ENCODE measurements around the gene HLF. TPM values are rescaled to one million over a fixed set of nuclear protein-coding genes. Genes with fewer than 3 reads are reported as not detected.

Gene HLF
- total and polyA plus RNA-seq, 4 donors, result 2.0 to 12.4 (median 8.8) TPM

DNA sequence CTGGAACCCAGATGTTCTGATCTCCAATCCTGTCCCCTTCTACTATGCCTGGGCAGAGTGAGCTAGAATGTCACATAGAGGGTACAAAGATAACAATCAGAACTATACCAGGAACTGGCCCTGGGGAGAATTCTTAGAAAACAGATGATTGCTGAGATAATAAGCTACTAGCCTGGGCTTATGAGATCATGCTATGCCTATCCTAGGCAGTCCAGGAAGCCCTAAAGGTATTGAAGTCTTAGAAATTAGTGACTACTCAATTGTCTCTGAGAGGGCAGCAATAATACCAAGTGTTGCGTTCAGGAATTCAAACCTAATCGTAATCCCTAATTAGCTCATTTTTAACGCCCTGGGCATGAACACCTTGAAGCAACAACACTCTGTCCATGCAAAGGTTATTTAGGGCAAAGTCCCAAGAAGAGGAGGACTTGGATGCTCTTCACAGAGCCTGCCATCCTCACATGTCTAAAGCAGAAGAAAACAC, 79.8 kb downstream of the HLF start:
- Histone ChIP-seq H3K27ac (ENCODE audit: low read depth in 1 of 2, low read length in 2 of 2) (no peak overlapping the region), H3K4me3 (ENCODE audit: low read length in 2 of 2) (no peak overlapping the region), H3K9me3 (ENCODE audit: control insufficient read depth, low read length) (peaks cover 1% of the 10 kb centered on the region), H3K27me3 (ENCODE audit: control insufficient read depth in 1 of 2, insufficient read depth in 2 of 2, low read length in 1 of 2) (no peaks in the 10 kb centered on the region), H3K4me1 (ENCODE audit: control insufficient read depth in 1 of 2, insufficient read depth in 2 of 2, low read length in 2 of 2) (no peaks in the 10 kb centered on the region), H3K36me3 (ENCODE audit: control insufficient read depth in 1 of 2, insufficient read depth in 2 of 2, low read length in 1 of 2) (no peaks in the 10 kb centered on the region)
- intact Hi-C loops (cut with DNase I), result loop anchor here in 1 of 2 donors (10.0 kb wide), 1 partner anchor 290 kb away; no protein-coding TSS in a partner anchor
- no peak for DNase-seq
- 93 to 96% methylated on average over 3 of the region's 3 CpGs for WGBS, 2 donors
- no peak for ATAC-seq (ENCODE audit: low FRiP score)

DNA sequence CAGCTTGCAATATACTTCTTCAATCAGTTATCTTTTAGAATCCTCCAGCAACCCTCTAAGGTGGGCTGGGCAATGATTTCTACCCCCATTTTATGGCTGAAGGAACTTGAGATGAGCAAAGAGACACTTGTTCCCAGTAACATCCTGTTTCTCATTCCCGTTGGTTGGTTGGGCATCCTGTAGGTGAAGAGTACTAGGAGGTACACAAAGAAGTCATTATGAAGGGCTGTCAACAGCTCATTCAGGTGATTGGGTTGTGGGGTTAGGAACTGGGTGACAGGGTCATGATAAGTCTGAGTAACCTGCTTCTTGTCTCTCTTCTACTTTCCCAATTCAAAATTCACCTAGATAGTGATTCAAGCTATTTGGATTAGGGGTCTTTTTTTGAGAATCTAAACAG, 80.4 kb downstream of the HLF start:
- H3K36me3 ChIP-seq (ENCODE audit: control insufficient read depth in 1 of 2, insufficient read depth in 2 of 2, low read length in 1 of 2), result no peaks in the 10 kb centered on the region
- ATAC-seq (ENCODE audit: low FRiP score), result no peak
- no peaks in the 10 kb centered on the region for H3K27me3 ChIP-seq (ENCODE audit: control insufficient read depth in 1 of 2, insufficient read depth in 2 of 2, low read length in 1 of 2)
- WGBS, 2 donors, result 92 to 96% methylated on average over 1 of the region's 1 CpG
- no peak overlapping the region for H3K27ac ChIP-seq (ENCODE audit: low read depth in 1 of 2, low read length in 2 of 2)
- H3K4me3 ChIP-seq (ENCODE audit: low read length in 2 of 2), result no peak overlapping the region
- no peaks in the 10 kb centered on the region for H3K4me1 ChIP-seq (ENCODE audit: control insufficient read depth in 1 of 2, insufficient read depth in 2 of 2, low read length in 2 of 2)
- DNase-seq, result no peak
- peaks cover 1% of the 10 kb centered on the region for H3K9me3 ChIP-seq (ENCODE audit: control insufficient read depth, low read length)
- intact Hi-C loops (cut with DNase I), result loop anchor here (5.0 to 10.0 kb wide), 3 partner anchors 290 to 353 kb away; no protein-coding TSS in a partner anchor

GRCh38 chr17:55346658-55347057, 81.9 kb downstream of the HLF start:
- intact Hi-C loops (cut with DNase I), result loop anchor here (5.0 to 10.0 kb wide), 3 partner anchors 292 to 354 kb away; no protein-coding TSS in a partner anchor
- peaks cover 1% of the 10 kb centered on the region for H3K9me3 ChIP-seq (ENCODE audit: control insufficient read depth, low read length)
- H3K4me1 ChIP-seq (ENCODE audit: control insufficient read depth in 1 of 2, insufficient read depth in 2 of 2, low read length in 2 of 2), result no peaks in the 10 kb centered on the region
- H3K36me3 ChIP-seq (ENCODE audit: control insufficient read depth in 1 of 2, insufficient read depth in 2 of 2, low read length in 1 of 2), result no peaks in the 10 kb centered on the region
- no peak for ATAC-seq (ENCODE audit: low FRiP score)
- no peak for DNase-seq
- H3K4me3 ChIP-seq (ENCODE audit: low read length in 2 of 2), result no peak overlapping the region
- 90 to 97% methylated on average over 1 of the region's 1 CpG for WGBS, 2 donors
- no peak overlapping the region for H3K27ac ChIP-seq (ENCODE audit: low read depth in 1 of 2, low read length in 2 of 2)
- no peaks in the 10 kb centered on the region for H3K27me3 ChIP-seq (ENCODE audit: control insufficient read depth in 1 of 2, insufficient read depth in 2 of 2, low read length in 1 of 2)

GRCh38 chr17:55347341-55347740, 82.6 kb downstream of the HLF start:
- no peak overlapping the region for H3K4me3 ChIP-seq (ENCODE audit: low read length in 2 of 2)
- intact Hi-C loops (cut with DNase I), result loop anchor here (5.0 to 10.0 kb wide), 3 partner anchors 293 to 355 kb away; no protein-coding TSS in a partner anchor
- H3K36me3 ChIP-seq (ENCODE audit: control insufficient read depth in 1 of 2, insufficient read depth in 2 of 2, low read length in 1 of 2), result no peaks in the 10 kb centered on the region
- no peaks in the 10 kb centered on the region for H3K4me1 ChIP-seq (ENCODE audit: control insufficient read depth in 1 of 2, insufficient read depth in 2 of 2, low read length in 2 of 2)
- WGBS, 2 donors, result 95 to 97% methylated on average over 2 of the region's 2 CpGs
- peaks cover 1% of the 10 kb centered on the region for H3K9me3 ChIP-seq (ENCODE audit: control insufficient read depth, low read length)
- no peak overlapping the region for H3K27ac ChIP-seq (ENCODE audit: low read depth in 1 of 2, low read length in 2 of 2)
- ATAC-seq (ENCODE audit: low FRiP score) (no peak), DNase-seq (no peak)
- no peaks in the 10 kb centered on the region for H3K27me3 ChIP-seq (ENCODE audit: control insufficient read depth in 1 of 2, insufficient read depth in 2 of 2, low read length in 1 of 2)

DNA sequence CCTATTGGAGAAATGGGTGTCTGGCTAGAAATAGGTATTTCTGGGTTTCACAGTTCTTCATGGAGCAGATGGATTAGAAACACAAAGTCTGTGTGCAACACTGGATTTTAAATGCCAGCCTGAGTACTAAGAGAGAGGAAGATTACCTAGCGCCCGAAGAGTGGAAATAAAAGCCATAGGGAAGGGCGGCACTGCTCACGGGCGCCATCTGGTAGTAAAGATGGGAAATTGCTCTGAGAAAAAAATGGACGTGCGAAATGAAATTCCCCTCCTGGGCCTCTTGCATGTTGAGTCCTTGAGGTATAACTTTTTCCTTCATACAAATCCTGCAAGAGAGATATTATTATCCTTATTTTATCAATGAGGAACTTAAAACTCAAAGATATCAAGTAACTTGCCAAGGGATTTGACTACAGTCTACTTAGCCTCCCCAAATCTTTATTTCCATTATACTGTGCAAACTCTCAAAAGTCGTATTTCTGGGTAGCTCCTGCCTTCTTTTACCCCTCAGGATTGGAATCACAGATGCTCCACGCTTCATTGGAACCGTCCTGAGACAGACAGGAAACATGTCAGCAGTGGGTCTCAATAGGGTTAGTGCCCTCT, 84.1 kb downstream of the HLF start:
- no peak overlapping the region for H3K27ac ChIP-seq (ENCODE audit: low read depth in 1 of 2, low read length in 2 of 2)
- ATAC-seq (ENCODE audit: low FRiP score) (peak; percentile 83), DNase-seq (no peak)

DNA sequence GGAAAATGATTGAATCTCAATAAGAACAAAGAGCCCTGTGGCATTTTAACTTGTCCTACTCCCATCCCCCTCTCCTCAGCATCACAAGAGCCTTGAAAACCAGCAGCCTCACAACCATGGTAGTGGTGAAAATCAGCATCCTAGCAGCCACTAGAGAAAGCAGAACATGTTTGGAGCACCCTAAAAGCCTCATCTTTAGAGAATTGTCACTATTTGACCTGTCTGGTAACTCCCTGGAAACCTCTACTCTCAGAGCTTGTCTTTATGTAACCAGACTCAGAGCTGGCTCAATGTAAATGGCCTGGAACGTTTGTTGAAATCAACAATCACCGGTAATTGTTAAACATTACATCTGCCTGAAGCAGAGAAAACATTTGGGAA, 86.1 kb downstream of the HLF start:
- Histone ChIP-seq H3K27me3 (ENCODE audit: control insufficient read depth in 1 of 2, insufficient read depth in 2 of 2, low read length in 1 of 2) (no peaks in the 10 kb centered on the region), H3K4me1 (ENCODE audit: control insufficient read depth in 1 of 2, insufficient read depth in 2 of 2, low read length in 2 of 2) (no peaks in the 10 kb centered on the region), H3K4me3 (ENCODE audit: low read length in 2 of 2) (no peak overlapping the region), H3K9me3 (ENCODE audit: control insufficient read depth, low read length) (peaks cover 1% of the 10 kb centered on the region), H3K27ac (ENCODE audit: low read depth in 1 of 2, low read length in 2 of 2) (no peak overlapping the region), H3K36me3 (ENCODE audit: control insufficient read depth in 1 of 2, insufficient read depth in 2 of 2, low read length in 1 of 2) (no peaks in the 10 kb centered on the region)
- no peak for ATAC-seq (ENCODE audit: low FRiP score)
- no peak for DNase-seq
- intact Hi-C loops (cut with DNase I), result no loop called here
- 45 to 67% methylated on average over 2 of the region's 2 CpGs for WGBS, 2 donors

More for the DNA sequence above, 84.1 kb downstream of the HLF start:
- intact Hi-C loops (cut with DNase I), result loop anchor here (5.0 to 10.0 kb wide), 3 partner anchors 294 to 357 kb away; no protein-coding TSS in a partner anchor
- H3K36me3 ChIP-seq (ENCODE audit: control insufficient read depth in 1 of 2, insufficient read depth in 2 of 2, low read length in 1 of 2), result no peaks in the 10 kb centered on the region
- no peaks in the 10 kb centered on the region for H3K4me1 ChIP-seq (ENCODE audit: control insufficient read depth in 1 of 2, insufficient read depth in 2 of 2, low read length in 2 of 2)
- H3K27me3 ChIP-seq (ENCODE audit: control insufficient read depth in 1 of 2, insufficient read depth in 2 of 2, low read length in 1 of 2), result no peaks in the 10 kb centered on the region
- peaks cover 1% of the 10 kb centered on the region for H3K9me3 ChIP-seq (ENCODE audit: control insufficient read depth, low read length)
- H3K4me3 ChIP-seq (ENCODE audit: low read length in 2 of 2), result no peak overlapping the region
- 15 to 19% methylated on average over 10 of the region's 10 CpGs for WGBS, 2 donors

GRCh38 chr17:55351226-55351625, 86.5 kb downstream of the HLF start:
- WGBS, 2 donors, result 94 to 97% methylated on average over 1 of the region's 1 CpG
- no peak for ATAC-seq (ENCODE audit: low FRiP score)
- H3K27ac ChIP-seq (ENCODE audit: low read depth in 1 of 2, low read length in 2 of 2), result no peak overlapping the region

DNA sequence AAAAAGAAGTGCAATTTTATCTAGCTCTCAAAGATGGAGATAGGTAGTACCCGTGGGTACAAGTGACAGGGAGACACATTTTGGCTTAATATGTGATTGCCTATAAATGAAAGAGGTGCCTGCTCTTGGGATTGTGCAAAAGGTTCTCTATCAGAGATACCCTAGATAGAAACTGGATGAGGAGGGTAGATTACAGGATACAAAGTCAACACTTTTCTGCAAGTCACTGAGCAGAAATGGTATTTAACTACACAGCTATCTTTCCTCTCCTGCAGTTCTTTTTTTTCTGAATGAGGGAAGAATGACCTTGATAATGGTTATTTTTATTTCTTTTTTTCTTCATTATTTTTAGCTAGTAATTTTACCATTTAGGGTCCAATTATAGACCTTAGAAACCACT, 89.2 kb downstream of the HLF start:
- Histone ChIP-seq H3K27me3 (ENCODE audit: control insufficient read depth in 1 of 2, insufficient read depth in 2 of 2, low read length in 1 of 2) (no peaks in the 10 kb centered on the region), H3K9me3 (ENCODE audit: control insufficient read depth, low read length) (no peaks in the 10 kb centered on the region), H3K27ac (ENCODE audit: low read depth in 1 of 2, low read length in 2 of 2) (no peak overlapping the region), H3K36me3 (ENCODE audit: control insufficient read depth in 1 of 2, insufficient read depth in 2 of 2, low read length in 1 of 2) (no peaks in the 10 kb centered on the region), H3K4me1 (ENCODE audit: control insufficient read depth in 1 of 2, insufficient read depth in 2 of 2, low read length in 2 of 2) (no peaks in the 10 kb centered on the region), H3K4me3 (ENCODE audit: low read length in 2 of 2) (no peak overlapping the region)
- intact Hi-C loops (cut with DNase I), result no loop called here
- WGBS, 2 donors, result 36 to 44% methylated on average over 1 of the region's 1 CpG
- no peak for DNase-seq
- no peak for ATAC-seq (ENCODE audit: low FRiP score)

More at GRCh38 chr17:55351226-55351625, 86.5 kb downstream of the HLF start:
- Histone ChIP-seq H3K4me1 (ENCODE audit: control insufficient read depth in 1 of 2, insufficient read depth in 2 of 2, low read length in 2 of 2) (no peaks in the 10 kb centered on the region), H3K36me3 (ENCODE audit: control insufficient read depth in 1 of 2, insufficient read depth in 2 of 2, low read length in 1 of 2) (no peaks in the 10 kb centered on the region), H3K4me3 (ENCODE audit: low read length in 2 of 2) (no peak overlapping the region), H3K27me3 (ENCODE audit: control insufficient read depth in 1 of 2, insufficient read depth in 2 of 2, low read length in 1 of 2) (no peaks in the 10 kb centered on the region), H3K9me3 (ENCODE audit: control insufficient read depth, low read length) (peaks cover 1% of the 10 kb centered on the region)
- no peak for DNase-seq
- intact Hi-C loops (cut with DNase I), result no loop called here

DNA sequence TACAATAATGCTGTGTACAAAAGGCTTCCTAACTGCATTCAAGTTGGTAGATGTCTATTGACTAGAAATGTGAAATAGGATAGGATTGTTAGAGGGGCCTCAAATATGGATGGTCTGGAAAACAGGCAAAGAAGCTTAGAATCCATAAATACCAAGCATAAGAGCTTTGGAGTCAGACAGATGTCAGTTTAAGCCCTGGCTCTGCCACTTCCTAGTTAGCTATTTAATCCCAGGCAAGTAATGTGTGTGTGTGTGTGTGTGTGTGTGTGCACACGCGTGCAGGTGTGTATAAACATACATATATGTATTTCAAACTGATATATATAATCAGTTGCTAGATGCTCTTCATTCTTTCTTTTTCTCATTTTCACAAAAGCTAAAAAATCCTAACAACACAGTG, 90.2 kb downstream of the HLF start:
- 95% methylated on average over 2 of the region's 2 CpGs for WGBS, 2 donors

More for the DNA sequence above, 90.2 kb downstream of the HLF start:
- Histone ChIP-seq H3K4me3 (ENCODE audit: low read length in 2 of 2) (no peak overlapping the region), H3K27me3 (ENCODE audit: control insufficient read depth in 1 of 2, insufficient read depth in 2 of 2, low read length in 1 of 2) (no peaks in the 10 kb centered on the region), H3K27ac (ENCODE audit: low read depth in 1 of 2, low read length in 2 of 2) (no peak overlapping the region), H3K4me1 (ENCODE audit: control insufficient read depth in 1 of 2, insufficient read depth in 2 of 2, low read length in 2 of 2) (no peaks in the 10 kb centered on the region), H3K9me3 (ENCODE audit: control insufficient read depth, low read length) (no peaks in the 10 kb centered on the region), H3K36me3 (ENCODE audit: control insufficient read depth in 1 of 2, insufficient read depth in 2 of 2, low read length in 1 of 2) (no peaks in the 10 kb centered on the region)
- intact Hi-C loops (cut with DNase I), result loop anchor here in 1 of 2 donors (5.0 kb wide), 1 partner anchor 358 kb away; no protein-coding TSS in a partner anchor
- ATAC-seq (ENCODE audit: low FRiP score) (no peak), DNase-seq (no peak)

Data from aorta (tissue), 5 donors.